Effector CD4-positive, alpha-beta T cell (primary cell): ENCODE measurements around the gene UNC119.

Source experiments
- DNase-seq: peaks from one replicate; pipeline ENCODE4 v3.0.0-alpha.2; 2020

The UNC119 gene

GRCh38 chr17:28519236-28519635 is 33.2 kb downstream of the UNC119 start:
- no peak for DNase-seq

GRCh38 chr17:28518578-28518977 is 33.8 kb downstream of the UNC119 start:
- DNase-seq, result no peak

DNA sequence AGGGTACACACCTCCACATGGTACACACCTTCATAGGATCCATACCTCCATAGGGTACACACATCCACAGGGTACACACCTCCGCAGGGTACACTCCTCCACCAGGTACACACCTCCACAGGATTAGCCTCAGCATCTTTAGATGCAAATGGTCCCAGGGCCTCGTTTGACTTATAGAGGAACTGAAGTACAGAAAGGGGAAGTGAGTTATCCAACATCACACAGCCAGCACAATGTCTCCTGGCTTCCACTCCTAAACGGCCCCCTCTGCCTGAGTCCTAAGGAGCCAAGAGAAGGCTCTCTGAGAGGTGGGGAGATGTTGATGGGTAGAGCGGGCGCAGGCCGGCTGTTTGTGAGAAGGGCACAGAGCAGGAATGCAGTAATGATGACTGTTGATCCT is 34.3 kb downstream of the UNC119 start:
- no peak for DNase-seq

DNA sequence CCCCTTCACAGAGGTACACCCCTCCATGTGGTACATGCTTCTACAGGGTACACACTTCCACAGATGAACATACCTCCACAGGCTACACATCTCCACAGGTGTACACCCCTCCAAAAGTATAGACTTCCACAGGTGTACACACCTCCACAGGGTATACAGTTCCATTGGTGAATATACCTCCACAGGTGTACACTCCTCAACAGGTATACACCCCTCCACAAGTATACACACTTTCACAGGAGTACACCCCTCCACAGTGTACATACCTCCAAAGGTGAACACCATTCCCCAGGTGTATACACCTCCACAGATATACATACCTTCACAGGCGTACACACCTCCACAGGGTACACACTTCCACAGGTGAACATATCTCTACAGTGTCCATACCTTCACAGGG is 36.9 kb downstream of the UNC119 start:
- no peak for DNase-seq

DNA sequence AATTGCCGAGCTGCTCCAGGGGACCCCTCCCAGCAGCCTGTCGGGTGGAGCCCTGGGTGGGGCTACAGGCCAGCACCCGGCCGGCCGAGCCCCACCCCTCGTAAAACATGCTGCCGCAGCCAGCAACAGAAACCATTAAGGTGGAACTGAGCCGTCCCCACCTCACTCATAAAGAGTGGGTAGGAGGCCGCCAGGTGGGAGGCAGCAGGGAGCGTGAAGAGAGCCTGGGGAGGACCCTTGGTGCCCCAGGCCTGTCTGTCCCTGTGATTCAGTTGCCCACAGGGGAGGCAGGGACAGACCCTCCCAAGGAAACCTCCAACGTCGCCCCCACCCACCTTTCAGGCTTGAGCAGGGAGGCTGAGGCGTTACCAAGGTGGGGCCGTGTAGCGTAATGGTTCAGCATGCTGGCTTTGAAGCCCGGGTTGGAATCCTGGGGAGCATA is 37.8 kb downstream of the UNC119 start:
- DNase-seq, result no peak

GRCh38 chr17:28513476-28513875 is 38.9 kb downstream of the UNC119 start:
- no peak for DNase-seq

DNA sequence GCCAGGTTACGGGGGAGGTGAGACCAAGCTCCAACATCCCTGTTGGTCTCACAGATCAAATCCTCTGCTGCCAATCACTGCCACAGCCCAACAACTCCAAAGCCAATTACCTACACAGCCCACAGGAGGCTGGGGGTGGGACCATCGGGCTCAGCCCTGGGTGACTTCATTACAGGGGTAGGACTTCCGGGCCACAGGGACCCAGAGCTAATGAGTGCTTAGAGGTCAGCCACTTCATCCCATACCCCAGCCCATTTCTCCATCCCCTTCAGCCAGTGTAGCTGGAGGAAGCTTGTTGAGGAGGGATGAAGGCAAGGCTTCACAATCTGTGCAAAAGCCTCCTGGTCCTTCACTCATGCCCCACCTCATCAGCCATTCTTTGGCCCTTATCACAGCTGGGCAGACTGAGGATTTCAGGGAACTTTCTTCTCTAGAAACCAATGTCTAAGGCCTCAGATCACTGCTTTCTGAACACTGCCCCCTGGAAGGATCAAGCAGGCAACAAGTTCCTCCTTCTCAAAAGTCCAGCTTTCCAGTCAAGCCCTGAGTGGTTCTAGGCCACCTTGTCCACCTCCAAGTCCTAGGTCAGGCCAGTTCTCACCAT is 40.5 kb downstream of the UNC119 start:
- DNase-seq, result no peak

- no peak for DNase-seq
Measured at GRCh38 chr17:28509789-28510188, 42.6 kb downstream of the UNC119 start.

DNA sequence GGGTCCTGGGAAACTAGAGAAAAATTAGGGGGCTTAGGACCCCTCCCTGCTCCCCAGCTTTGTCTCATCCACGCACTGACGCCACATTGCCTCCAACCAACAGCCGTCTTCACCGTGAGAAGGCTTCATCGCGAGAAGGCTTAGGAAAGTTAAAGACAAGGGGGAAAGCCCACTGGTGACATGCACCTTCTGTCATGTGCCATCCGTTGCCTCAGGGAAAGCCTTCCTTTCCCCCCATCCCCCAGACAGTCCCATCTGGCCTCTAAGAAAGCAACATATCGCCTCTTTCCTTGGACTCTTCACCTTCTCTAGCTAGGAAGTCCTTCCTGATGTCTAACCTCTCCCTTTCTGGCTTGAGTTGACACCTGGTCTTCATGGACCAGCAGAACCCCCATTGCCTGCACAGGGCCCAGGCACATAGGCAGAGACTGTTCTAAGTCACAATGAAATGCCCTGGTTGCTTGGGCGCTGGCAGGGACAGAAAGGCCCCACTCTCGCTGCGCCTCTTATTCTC is 44.2 kb downstream of the UNC119 start:
- no peak for DNase-seq

DNA sequence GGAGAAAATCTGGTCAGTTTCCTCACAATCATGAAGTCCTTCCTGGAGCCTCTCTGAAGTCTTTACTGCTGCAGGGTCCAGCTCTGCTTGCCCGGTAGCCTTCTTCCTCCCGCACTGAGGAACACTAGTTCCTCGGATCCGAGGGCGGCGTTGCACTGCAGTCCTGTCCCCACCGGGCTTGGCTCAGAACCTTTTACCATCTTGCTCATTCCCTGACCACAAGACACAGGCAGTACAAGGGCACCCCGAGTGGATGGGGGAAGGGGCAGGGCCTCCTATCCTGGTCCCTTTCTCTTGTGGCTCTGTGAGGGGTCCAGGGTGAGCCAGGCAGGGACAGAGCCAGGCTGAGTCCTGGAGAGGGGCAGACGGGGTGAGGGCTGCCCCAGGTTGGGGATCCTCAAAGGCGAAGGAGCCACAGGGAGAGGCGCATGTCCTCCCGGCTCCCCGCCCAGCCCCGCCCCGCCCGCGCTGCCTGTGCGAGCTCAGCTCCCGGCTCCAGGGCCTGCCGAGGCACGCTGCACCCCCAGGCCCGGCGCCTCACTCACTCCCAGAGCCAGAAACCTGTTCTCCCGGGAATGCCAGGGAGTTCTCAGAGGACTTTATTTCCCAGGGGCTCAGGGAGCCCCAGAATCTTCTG is 44.7 kb downstream of the UNC119 start:
- no peak for DNase-seq

- no peak for DNase-seq
Measured at GRCh38 chr17:28506763-28507487, 45.5 kb downstream of the UNC119 start.

DNA sequence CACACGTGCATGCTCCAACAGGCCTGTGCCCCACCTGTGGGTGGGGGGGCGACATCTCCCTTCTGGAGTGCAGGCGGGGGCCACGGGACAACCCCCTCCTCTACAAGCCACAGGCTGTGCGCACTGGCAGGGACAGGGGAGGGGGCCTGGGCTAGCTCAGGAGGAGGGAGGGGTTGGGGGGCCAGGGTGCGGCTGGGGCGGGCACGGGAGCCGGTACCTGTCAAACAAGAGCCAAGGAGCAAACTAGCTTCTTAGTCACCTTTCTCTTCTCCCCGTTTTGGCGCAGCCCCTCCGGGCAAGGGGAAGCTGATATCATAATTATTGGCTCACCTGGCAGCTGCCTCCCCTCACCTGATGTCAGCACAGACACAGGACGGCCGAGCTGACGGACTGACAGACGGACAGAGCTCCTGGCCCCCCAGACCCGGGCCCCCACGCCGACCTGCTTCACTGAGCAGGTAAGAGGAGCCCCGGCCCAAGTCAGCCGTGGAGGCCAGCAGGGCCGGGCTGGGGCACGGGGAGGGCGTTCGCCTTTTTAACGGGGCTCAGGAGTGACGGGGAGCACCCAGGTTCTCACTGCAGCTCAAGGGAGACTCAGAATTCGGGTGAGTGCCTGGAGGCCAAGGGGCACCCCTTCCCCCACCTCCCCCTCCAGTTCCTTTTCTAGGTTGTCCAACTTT is 46.3 kb downstream of the UNC119 start, which contains the start of gene FOXN1:
Gene FOXN1, plus strand, starts transcription at position 363 of the 680 bp plus-strand sequence. CDS start 17,622 bp downstream, outside the sequence.
- no peak for DNase-seq

DNA sequence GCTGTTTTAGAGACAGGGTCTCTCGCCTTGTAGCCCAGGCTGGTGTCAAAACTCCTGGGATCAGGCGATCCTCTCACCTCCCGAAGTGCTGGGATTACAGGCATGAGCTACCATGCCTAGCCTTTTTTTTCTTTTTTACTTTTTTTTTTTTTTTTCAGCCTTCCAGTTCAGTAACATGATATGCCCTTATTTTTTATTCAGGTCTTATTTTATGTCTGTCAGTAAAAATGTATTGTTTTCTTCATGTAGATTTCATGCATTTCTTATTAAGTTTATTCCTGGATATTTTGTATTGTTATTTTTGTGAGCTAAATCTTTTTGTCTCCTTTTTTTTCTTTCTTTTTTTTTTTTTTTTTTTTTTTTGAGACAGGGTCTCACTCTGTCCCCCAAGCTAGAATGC is 49.0 kb downstream of the UNC119 start:
- no peak for DNase-seq

GRCh38 chr17:28501421-28502284 is 50.8 kb downstream of the UNC119 start:
- no peak for DNase-seq

DNA sequence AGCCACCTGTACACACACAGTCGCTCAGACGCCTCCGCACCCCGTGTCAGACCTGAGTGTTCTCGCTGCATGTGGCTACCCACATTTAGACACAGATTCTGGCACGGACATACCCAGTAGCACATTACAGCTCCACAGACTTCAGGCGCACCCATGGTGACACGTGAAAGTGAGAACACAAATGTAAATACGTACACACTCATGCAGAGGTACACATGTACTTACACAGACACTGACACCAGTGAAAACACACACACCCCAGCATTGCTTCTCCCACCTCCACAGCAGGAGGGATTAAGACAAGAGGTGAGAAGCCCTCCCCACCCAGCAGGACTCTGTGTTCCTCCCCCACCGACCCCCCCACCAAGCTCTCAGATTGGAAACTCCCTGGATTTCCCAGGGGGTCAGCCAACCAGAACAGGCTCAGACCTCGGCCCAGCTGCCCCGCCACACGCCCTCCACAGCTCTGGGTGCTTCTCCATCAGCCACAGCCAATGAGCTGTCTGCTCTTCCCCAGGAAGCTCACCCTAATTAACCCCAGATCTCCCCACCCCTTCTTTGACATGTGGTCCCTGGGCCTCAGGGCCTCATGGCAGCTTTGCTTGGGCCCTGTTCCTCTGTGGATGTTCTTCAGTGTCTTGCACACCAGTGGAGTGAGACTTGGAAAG is 51.6 kb downstream of the UNC119 start:
- DNase-seq, result no peak

GRCh38 chr17:28499684-28500357 is 52.6 kb downstream of the UNC119 start:
- no peak for DNase-seq

DNA sequence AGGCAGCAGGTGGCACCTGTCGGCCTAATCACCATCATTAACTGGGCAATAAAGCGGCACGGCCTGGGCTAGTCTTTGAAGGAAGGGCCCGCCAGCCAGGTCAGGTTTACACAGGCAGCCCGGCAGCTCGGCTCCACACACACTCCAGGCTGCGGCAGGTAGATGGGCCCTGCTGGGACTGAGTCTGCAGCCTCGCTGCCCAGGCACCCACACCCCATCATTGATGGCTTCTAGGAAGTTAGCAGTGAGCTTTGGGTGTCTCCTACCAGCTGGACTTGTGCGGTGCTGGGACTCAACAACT is 53.1 kb downstream of the UNC119 start:
- no peak for DNase-seq

DNA sequence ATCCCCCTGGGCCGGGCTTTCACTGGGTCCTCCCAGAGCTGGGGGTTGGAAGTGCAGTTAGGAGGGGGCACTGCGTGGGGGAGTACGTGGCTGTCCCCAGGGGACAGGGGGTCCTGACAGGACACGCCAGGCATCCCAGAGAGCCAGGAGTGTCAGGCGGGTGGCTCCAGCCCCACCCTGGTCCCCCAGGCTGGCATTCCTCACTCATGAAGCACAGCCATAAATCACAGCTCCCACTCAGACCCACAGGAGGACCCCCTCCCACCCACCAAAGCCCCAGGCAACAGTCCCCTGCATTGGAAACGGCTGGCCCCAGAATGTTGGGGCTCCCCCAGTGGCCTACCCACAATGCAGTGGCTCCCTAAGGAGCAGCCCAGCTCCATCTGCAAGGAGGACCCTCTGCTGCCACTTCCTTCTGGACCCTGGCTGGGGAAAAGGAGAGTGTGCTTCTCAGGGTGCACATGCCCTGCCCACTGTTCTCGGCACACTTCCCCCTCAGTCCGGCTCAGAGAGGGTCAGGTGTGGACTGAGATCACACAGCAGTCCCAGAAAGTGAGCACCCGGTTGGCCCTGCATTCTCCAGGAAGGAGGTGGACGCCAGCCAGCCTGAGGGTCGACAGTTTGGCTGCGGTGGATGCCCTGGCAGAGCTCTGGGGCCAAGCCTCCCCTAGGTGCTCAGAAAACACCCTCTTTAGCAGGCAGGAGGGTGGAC is 53.6 kb downstream of the UNC119 start:
- DNase-seq, result no peak

- DNase-seq, result no peak
Measured at GRCh38 chr17:28497931-28498330, 54.5 kb downstream of the UNC119 start.
